ENCODE results near the gene ZNF710.
"Not testable (repeated sequence)": the region's sequence is repeated elsewhere in the genome, so short reads cannot be mapped to it uniquely, and the experiment has no call there.

Gene ZNF710, protein sequence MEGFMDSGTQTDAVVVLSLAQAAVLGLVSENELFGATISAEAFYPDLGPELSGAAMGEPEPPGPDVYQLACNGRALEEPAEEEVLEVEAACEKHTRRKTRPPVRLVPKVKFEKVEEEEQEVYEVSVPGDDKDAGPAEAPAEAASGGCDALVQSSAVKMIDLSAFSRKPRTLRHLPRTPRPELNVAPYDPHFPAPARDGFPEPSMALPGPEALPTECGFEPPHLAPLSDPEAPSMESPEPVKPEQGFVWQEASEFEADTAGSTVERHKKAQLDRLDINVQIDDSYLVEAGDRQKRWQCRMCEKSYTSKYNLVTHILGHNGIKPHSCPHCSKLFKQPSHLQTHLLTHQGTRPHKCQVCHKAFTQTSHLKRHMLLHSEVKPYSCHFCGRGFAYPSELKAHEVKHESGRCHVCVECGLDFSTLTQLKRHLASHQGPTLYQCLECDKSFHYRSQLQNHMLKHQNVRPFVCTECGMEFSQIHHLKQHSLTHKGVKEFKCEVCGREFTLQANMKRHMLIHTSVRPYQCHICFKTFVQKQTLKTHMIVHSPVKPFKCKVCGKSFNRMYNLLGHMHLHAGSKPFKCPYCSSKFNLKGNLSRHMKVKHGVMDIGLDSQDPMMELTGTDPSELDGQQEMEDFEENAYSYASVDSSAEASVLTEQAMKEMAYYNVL

DNA sequence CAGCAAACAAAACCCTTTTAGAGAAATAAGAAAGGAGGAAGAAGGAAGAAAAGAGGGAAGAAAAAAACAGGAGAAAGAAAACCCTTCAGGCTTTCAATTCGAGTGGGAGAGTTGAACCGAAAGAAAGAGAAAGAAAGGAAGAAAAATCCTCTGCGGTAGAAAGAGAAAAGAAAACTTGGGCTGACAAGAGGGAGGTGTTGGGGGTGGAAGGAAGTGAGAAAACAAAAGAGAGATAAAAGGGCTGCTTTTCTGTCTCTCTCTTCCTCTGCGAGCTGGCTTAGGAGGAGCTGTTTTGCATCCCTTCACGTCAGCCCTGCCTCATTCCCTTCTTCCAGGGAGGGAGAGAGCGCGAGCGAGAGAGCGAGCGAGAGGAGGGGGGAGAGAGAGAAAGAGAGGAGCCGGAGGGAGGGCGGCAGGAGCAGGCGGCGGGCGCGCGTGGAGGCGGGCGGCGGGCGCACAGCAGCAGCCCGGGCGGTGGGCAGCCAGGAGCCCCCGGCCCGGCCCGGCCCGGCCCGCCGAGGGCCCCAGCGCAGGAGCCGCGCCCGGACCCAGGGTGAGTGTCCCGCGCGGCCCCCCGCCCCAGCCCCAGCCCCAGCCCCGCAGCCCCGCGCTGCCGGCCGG is at the start of gene ZNF710:
TSS of gene ZNF710 (plus strand) at position 263 of the 621 bp plus-strand sequence. CDS start 65,814 bp downstream, outside the sequence.
- no peak for DNase-seq

DNA sequence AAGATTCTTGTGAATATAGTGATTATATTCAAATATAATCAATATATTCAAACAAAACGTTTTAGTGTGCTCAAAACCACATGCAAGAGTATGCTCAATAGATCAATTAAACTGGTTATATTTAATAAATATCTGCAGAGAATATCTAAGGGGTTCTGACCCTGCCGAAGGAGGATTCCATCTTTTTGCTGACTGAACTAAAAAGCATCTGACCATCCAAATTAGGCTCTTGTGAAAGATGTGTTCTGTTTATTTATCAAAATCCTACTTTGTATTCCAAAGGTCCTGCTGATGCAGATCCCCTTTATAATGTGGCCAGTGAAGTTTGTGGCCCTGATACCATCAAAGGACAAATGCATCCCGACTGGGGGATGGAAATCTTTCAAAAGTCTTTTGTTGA is 46.6 kb upstream of the ZNF710 start:
- DNase-seq, result no peak

- DNase-seq, result not testable (repeated sequence)
Observed at GRCh38 chr15:89955449-89955998, 45.6 kb upstream of the ZNF710 start.

DNA sequence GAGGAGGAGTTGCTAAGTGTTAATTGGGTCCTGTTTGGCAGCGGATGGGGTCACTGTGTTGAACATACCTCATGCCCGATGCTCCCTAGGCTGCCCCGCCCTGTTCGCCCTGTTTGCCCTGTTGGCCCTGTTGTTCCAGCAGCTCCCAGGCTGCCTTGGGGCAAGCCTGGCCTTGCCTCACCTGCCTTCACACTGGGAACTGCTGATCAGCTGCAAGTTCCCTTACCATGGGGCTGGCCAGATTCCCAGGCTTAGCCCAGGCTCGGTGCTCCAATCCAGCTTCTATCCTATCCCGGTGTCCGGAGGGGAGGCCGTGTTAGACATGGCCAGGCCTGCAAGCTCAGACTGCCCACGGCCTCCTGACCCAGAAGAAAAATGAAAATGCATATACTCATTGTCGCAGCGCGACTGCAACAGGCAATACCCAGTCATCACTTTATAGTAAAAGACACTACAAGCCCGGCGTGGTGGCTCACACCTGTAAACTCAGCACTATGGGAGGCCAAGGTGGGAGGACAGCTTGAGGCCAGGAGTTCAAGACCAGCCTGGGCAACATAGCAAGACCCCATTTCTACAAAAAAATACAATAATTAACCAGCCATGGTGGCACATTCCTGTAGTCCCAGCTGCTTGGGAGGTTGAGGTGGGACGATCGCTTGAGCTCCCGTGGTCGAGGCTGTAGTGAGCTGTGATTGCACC is 42.9 kb upstream of the ZNF710 start:
- no peak for DNase-seq

- DNase-seq, result no peak
Observed at GRCh38 chr15:89963301-89964231, 37.6 kb upstream of the ZNF710 start.

GRCh38 chr15:89964232-89964954 is 36.7 kb upstream of the ZNF710 start:
- DNase-seq, result no peak

DNA sequence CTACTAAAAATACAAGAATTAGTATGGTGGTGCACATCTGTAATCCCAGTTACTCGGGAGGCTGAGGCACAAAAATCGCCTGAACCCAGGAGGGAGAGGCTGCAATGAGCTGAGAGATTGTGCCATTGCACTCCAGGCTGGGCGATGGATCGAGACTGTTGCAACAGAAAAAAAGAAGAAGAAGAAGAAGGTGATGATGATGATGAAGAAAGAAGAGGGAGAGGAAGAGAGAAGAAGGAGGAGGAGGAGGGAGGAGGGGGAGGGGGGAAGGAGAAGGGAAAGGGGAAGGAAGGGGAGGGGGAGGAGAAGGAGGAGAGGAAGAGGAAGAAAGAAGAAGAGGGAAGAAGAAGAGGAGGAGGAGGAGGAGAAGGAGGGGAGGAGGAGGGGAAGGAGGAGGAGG is 33.2 kb upstream of the ZNF710 start:
- DNase-seq, result no peak

GRCh38 chr15:89971592-89971997 is 29.5 kb upstream of the ZNF710 start:
- no peak for DNase-seq

DNA sequence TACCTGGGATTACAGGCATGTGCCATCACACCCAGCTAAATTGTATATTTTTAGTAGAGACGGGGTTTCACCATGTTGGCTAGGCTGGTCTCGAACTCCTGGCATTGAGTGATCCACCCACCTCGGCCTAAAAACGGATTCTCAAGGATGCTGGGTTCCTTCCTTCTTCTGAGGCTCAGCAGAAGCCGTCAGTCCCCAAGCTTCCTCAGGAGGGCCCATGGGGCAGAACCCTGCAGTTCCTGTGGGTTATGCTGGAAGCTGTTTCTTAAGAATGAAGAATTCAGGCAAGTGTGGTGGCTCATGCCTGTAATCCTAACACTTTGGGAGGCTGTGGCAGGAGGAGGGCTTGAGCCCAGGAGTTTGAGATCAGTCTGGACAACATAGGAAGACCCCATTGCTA is 29.0 kb upstream of the ZNF710 start:
- no peak for DNase-seq

GRCh38 chr15:89975482-89976245 is 25.5 kb upstream of the ZNF710 start:
- DNase-seq, result no peak

GRCh38 chr15:89976246-89976600 is 24.9 kb upstream of the ZNF710 start:
- DNase-seq, result no peak

DNA sequence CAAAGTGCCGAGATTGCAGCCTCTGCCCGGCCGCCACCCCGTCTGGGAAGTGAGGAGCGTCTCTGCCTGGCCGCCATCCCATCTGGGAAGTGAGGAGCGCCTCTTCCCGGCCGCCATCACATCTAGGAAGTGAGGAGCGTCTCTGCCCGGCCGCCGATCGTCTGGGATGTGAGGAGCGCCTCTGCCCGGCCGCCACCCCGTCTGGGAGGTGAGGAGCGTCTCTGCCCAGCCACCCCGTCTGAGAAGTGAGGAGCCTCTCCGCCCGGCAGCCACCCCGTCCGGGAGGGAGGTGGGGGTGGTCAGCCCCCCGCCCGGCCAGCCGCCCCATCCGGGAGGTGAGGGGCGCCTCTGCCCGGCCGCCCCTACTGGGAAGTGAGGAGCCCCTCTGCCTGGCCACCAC is 23.3 kb upstream of the ZNF710 start:
- DNase-seq, result not testable (repeated sequence)

DNA sequence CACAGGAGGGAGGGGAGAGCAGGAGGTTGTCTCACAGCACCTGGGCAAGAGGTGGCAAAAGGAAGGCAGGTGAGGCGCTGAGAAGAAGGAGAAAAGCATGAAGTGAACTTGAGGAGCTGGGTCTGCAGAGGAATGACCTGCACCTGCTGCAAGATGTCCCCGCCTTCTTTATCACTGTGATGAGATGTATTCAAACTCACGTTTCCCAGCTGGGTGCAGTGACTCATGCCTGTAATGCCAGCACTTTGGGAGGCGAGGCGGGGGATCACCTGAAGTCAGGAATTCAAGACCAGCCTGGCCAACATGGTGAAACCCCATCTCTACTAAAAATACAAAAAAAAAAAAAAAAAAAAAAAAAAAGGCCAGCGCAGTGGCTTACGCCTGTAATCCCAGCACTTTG is 22.2 kb upstream of the ZNF710 start:
- DNase-seq, result no peak

DNA sequence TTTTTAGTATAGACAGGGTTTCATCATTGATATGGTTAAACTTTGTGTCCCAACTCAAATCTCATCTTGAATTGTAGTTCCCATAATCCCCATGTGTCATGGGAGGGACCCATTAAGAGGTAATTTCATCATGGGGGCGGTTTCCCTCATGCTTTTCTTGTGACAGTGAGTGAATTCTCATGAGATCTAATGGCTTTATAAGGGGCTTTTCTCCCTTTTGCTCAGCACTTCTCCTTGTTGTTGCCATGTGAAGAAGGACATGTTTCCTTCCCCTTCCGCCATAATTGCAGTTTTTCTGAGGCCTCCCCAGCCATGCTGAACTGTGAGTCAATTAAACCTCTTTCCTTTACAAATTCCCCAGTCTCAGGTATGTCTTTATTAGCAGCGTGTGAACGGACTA is 20.2 kb upstream of the ZNF710 start:
- DNase-seq, result no peak

DNA sequence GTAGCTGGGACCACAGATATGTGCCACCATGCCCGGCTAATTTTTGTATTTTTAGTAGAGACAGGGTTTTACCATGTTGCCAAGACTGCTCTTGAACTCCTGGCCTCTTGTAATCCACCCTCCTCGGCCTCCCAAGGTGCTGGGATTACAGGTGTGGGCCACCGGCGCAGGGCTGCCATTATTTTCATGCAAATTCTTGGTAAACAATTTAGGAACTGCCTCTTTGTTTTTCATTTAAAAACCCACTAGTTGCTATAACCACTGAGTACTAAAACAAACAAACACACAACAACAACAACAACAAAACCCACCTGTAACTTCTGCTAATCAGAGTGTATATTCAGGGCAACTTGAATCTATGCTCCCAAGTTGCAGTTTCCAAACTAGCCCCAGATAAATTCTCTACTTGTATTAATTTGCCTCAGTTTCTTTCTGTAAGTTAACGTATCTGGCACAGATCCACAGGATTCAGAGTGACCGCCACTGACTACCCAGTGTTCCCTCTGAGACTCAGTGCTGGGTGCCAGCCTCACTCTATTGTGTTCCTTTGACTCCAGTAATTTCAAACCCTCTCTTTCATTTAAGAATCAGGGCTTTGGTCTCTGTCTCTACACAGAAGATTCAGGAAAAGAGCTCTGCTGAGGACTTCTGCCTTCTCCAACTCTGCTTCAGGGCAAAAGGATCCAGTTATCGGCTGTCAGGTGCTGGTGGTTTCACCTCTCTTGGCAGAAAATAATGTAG is 18.6 kb upstream of the ZNF710 start:
- DNase-seq, result no peak

DNA sequence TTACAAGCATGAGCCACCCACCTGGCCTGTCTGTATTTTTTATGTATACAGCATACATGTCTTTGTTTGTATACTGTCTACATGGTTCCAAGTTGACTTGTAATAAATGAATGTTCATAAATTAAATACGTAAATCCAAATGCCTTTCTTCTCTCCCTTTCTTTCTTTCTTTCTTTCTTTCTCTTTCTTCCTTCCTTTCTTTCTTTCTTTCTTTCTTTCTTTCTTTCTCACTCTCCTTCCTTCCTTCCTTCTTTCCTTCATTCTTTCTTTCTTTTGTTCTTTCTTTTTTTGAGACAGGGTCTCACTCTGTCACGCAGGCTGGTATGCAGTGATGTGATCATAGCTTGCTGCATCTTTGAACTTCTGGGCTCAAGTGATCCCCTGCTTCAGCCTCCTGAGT is 17.1 kb upstream of the ZNF710 start:
- no peak for DNase-seq

GRCh38 chr15:89984421-89985010 is 16.6 kb upstream of the ZNF710 start:
- no peak for DNase-seq

DNA sequence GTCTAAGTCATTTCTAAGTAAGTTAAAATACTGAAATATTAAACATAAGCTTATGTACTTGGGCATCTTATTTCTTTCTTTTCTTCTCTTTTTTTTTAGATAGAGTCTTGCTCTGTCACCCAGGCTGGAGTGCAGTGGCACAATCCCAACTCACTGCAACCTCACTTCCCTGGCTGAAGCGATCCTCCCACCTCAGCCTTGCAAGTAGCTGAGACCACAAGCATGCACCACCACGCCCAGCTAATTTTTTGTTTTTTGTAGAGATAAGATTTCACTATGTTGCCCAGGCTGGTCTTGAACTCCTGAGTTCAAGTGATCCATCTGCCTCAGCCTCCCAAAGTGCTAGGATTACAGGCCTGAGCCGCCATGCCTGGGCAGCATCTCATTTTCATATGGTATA is 16.0 kb upstream of the ZNF710 start:
- DNase-seq, result no peak

- no peak for DNase-seq
Observed at GRCh38 chr15:89991312-89991711, 9.8 kb upstream of the ZNF710 start.
